HCT116 (cell line): ENCODE results near the gene BCL11B. TPM values are rescaled to one million over a fixed set of nuclear protein-coding genes. Genes with fewer than 3 reads are reported as not detected.

Source experiments
- ATAC-seq: fragments of 200-7000 bp; cut with Tn5 transposase; 2 replicates; pipeline ENCODE4 v1.9.1; 2020; ENCODE audit warnings: mild to moderate bottlenecking, moderate library complexity
- BruUV-seq: library from RNA; stranded (reverse); fragments of 400-500 nt; replicated peaks from 2 replicates; lab custom pipeline; 2021; lab: Mats Ljungman, UMichigan
- CTCF ChIA-PET: fragments of 300-600 bp; sonication (Branson Sonifier 250); formaldehyde crosslinking; loops from one replicate; lab custom pipeline; 2021; ENCODE audit warnings: antibody characterized with exemption; lab: Charles Lee
- POLR2A ChIA-PET: fragments of 300-600, 350-600 bp; sonication (Branson Sonifier 250); formaldehyde crosslinking; loops from one replicate; lab custom pipeline; 2021; ENCODE audit warnings: antibody characterized with exemption; lab: Charles Lee
- RAD21 ChIA-PET, 2 experiments: fragments of 300-600 bp; sonication (Branson Sonifier 250); formaldehyde crosslinking; loops; one replicate each; lab custom pipeline; 2023; ENCODE audit warnings: low total read pairs in 2 of 2; ENCODE audit not compliant: uncharacterized antibody in 2 of 2, unreplicated experiment in 2 of 2, low non-redundant PET in 1 of 2; lab: Charles Lee
- DNase-seq: peaks from one replicate; pipeline ENCODE4 v3.0.0-alpha.2; 2010; ENCODE audit warnings: low read depth, low spot score
- H2AFZ ChIP-seq: fragments of 200-600 bp; shearing (Covaris generic), sonication (generic); 2 replicates; pipeline ENCODE4 v1.6.1; 2017; ENCODE audit warnings: low read depth, mixed run types, mixed read lengths, antibody characterized with exemption, low read length; ENCODE audit not compliant: poor library complexity, severe bottlenecking
- H3K27ac ChIP-seq: 2 replicates; pipeline ENCODE4 v1.5.1; 2012; ENCODE audit warnings: low read depth, low read length
- H3K27me3 ChIP-seq: fragments of 200-600 bp; sonication (generic); 2 replicates; pipeline ENCODE4 v1.6.1; 2016; ENCODE audit warnings: mixed run types, low read length, mixed read lengths; ENCODE audit not compliant: insufficient read depth
- H3K36me3 ChIP-seq, 2 experiments: fragments of 200-500 bp in 1 of 2; fragments of 200-600 bp in 1 of 2; sonication (Bioruptor generic) in 1 of 2; sonication (generic) in 1 of 2; 2 replicates each; pipeline versions ENCODE4 v1.5.1 to v1.6.1; 2014 to 2016; ENCODE audit warnings: low read length in 2 of 2, inconsistent platforms in 1 of 2, mixed read lengths in 1 of 2, mixed run types in 1 of 2; ENCODE audit not compliant: insufficient read depth in 2 of 2, control insufficient read depth in 1 of 2
- H3K4me1 ChIP-seq, 2 experiments: fragments of 200-600 bp in 1 of 2; sonication (generic) in 1 of 2; 2 replicates each; pipeline versions ENCODE4 v1.5.1 to v1.6.1; 2012 to 2017; ENCODE audit warnings: low read length in 2 of 2, inconsistent platforms in 1 of 2, mild to moderate bottlenecking in 1 of 2, mixed read lengths in 1 of 2, mixed run types in 1 of 2, moderate library complexity in 1 of 2; ENCODE audit not compliant: insufficient read depth in 2 of 2, control insufficient read depth in 1 of 2
- H3K4me2 ChIP-seq: fragments of 200-600 bp; sonication (generic); 2 replicates; pipeline ENCODE4 v1.6.1; 2017; ENCODE audit warnings: mixed run types, low read length, mixed read lengths
- H3K4me3 ChIP-seq, 2 experiments: fragments of 200-600 bp in 1 of 2; sonication (generic) in 1 of 2; replicated peaks in 1 of 2; 2 replicates each; pipeline ENCODE4 v1.5.1; 2011 to 2016; ENCODE audit warnings: low read length in 2 of 2, control low read depth in 1 of 2, low read depth in 1 of 2, mild to moderate bottlenecking in 1 of 2, mixed read lengths in 1 of 2, mixed run types in 1 of 2
- H3K79me2 ChIP-seq: fragments of 200-600 bp; sonication (generic); 2 replicates; pipeline ENCODE4 v1.6.1; 2017; ENCODE audit warnings: mild to moderate bottlenecking, mixed run types, low read length, moderate library complexity, mixed read lengths; ENCODE audit not compliant: insufficient read depth
- H3K9ac ChIP-seq: fragments of 200-600 bp; sonication (generic); 2 replicates; pipeline ENCODE4 v1.6.1; 2016; ENCODE audit warnings: low read length, mixed read lengths
- H3K9me2 ChIP-seq: fragments of 200-600 bp; sonication (generic), shearing (Covaris generic); 2 replicates; pipeline ENCODE4 v1.6.1; 2017; ENCODE audit warnings: mixed run types, mild to moderate bottlenecking, moderate library complexity; ENCODE audit not compliant: insufficient read depth
- H3K9me3 ChIP-seq, 2 experiments: fragments of 200-500 bp in 1 of 2; fragments of 200-600 bp in 1 of 2; sonication (Bioruptor generic) in 1 of 2; sonication (generic) in 1 of 2; 2 replicates each; pipeline ENCODE4 v1.6.1; 2014 to 2017; ENCODE audit warnings: low read length in 2 of 2, mixed read lengths in 2 of 2, inconsistent platforms in 1 of 2, low read depth in 1 of 2, mild to moderate bottlenecking in 1 of 2, mixed run types in 1 of 2, moderate library complexity in 1 of 2; ENCODE audit not compliant: control insufficient read depth in 1 of 2, insufficient read depth in 1 of 2
- H4K20me1 ChIP-seq: fragments of 200-600 bp; sonication (generic), shearing (Covaris generic); 2 replicates; pipeline ENCODE4 v1.6.1; 2017; ENCODE audit warnings: mixed run types, mild to moderate bottlenecking, moderate library complexity; ENCODE audit not compliant: insufficient read depth
- CBX3 ChIP-seq: IDR thresholded peaks from 2 replicates; pipeline ENCODE4 v1.6.1; 2012; ENCODE audit warnings: low read depth
- CEBPB ChIP-seq: IDR thresholded peaks from 2 replicates; pipeline ENCODE4 v1.6.1; 2012; ENCODE audit warnings: low read depth
- EZH2 ChIP-seq: fragments of 200-600 bp; sonication (generic); IDR thresholded peaks from 2 replicates; pipeline ENCODE4 v1.6.1; 2017; ENCODE audit warnings: antibody characterized with exemption, mixed run types
- FOSL1 ChIP-seq: IDR thresholded peaks from 2 replicates; pipeline ENCODE4 v1.6.1; 2012; ENCODE audit warnings: low read depth
- JUND ChIP-seq: IDR thresholded peaks from 2 replicates; pipeline ENCODE4 v1.6.1; 2012
- RAD21 ChIP-seq: IDR thresholded peaks from 2 replicates; pipeline ENCODE4 v1.6.1; 2012; ENCODE audit warnings: low read depth, mild to moderate bottlenecking
- SIN3A ChIP-seq: IDR thresholded peaks from 2 replicates; pipeline ENCODE4 v1.6.1; 2012; ENCODE audit warnings: low read depth
- SP1 ChIP-seq: IDR thresholded peaks from 2 replicates; pipeline ENCODE4 v1.6.1; 2012; ENCODE audit warnings: low read depth
- intact Hi-C: fragments of 100-400 bp; cut with micrococcal nuclease; formaldehyde crosslinking; loops from 2 replicates; pipeline ENCODE4 v1.10.0; 2022
- total RNA-seq: library from RNA; stranded (reverse); gene quantifications from one replicate; pipeline ENCODE4 v1.2.1, GENCODE V29; 2021; ENCODE audit not compliant: unreplicated experiment
- TF ChIP-seq, protein P1 (sequence below), 3 experiments: fragments of 200-600 bp in 1 of 3; sonication (generic) in 1 of 3; IDR thresholded peaks in 2 of 3; conservative IDR thresholded peaks in 1 of 3; 2 replicates each; pipeline ENCODE4 v1.5.1; 2012 to 2017; ENCODE audit warnings: low read depth in 2 of 3, low read length in 2 of 3, antibody characterized with exemption in 1 of 3, borderline replicate concordance in 1 of 3, control low read depth in 1 of 3, mild to moderate bottlenecking in 1 of 3, mixed read lengths in 1 of 3, mixed run types in 1 of 3, moderate library complexity in 1 of 3; ENCODE audit not compliant: insufficient read depth in 1 of 3

BCL11B gene
- total RNA-seq, 1 experiment from 2014 or later, result 1.1 TPM

DNA sequence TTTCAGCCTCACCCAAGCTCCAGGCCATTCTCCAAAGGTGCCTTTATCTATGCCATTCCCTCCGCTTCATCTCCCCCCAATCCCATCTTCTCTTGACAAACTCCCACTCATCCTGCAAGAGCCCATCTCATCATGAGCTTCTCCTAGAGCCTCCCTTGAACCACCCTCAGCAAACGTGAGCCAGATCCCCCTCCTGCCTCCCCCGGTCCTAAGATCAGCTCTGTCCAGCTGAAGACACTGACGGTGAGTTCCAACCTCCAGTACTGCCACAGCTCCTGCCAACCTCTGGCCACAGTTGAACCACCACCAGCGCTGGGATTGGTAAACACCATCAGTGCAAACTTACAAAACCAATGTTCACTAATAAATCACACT lies 124.6 kb downstream of the BCL11B start:
- Histone ChIP-seq H3K4me3 (no peak overlapping the region), H3K27me3 (peaks cover 13% of the 10 kb centered on the region), H3K36me3 (no peaks in the 10 kb centered on the region), H3K79me2 (no peaks in the 10 kb centered on the region), H2AFZ (no peak overlapping the region), H3K4me1 (no peaks in the 10 kb centered on the region), H3K9me2 (no peaks in the 10 kb centered on the region), H3K4me2 (no peak overlapping the region), H3K27ac (no peak overlapping the region), H3K9ac (no peak overlapping the region), H4K20me1 (no peaks in the 10 kb centered on the region), H3K9me3 (no peaks in the 10 kb centered on the region)
- DNase-seq (no peak), ATAC-seq (no peak)
- POLR2A ChIA-PET, result no interaction called here
- CTCF ChIA-PET, result no interaction called here
- intact Hi-C loops, result no loop called here
- TF ChIP-seq RAD21 (no peak), SIN3A (no peak), SP1 (no peak), EZH2 (no peak), CBX3 (no peak)
- TF ChIP-seq, protein P1, sequence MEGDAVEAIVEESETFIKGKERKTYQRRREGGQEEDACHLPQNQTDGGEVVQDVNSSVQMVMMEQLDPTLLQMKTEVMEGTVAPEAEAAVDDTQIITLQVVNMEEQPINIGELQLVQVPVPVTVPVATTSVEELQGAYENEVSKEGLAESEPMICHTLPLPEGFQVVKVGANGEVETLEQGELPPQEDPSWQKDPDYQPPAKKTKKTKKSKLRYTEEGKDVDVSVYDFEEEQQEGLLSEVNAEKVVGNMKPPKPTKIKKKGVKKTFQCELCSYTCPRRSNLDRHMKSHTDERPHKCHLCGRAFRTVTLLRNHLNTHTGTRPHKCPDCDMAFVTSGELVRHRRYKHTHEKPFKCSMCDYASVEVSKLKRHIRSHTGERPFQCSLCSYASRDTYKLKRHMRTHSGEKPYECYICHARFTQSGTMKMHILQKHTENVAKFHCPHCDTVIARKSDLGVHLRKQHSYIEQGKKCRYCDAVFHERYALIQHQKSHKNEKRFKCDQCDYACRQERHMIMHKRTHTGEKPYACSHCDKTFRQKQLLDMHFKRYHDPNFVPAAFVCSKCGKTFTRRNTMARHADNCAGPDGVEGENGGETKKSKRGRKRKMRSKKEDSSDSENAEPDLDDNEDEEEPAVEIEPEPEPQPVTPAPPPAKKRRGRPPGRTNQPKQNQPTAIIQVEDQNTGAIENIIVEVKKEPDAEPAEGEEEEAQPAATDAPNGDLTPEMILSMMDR (IDR thresholded peaks at IDR 0.05 in 2 of 3, conservative IDR thresholded peaks at IDR 0.05 in 1 of 3; ENCODE audit: borderline replicate concordance in 1 of 3, insufficient read depth in 1 of 3, low read depth in 2 of 3, low read length in 2 of 3), result no peak
- no TSS peak for BruUV-seq
- RAD21 ChIA-PET, result no interaction called here

DNA sequence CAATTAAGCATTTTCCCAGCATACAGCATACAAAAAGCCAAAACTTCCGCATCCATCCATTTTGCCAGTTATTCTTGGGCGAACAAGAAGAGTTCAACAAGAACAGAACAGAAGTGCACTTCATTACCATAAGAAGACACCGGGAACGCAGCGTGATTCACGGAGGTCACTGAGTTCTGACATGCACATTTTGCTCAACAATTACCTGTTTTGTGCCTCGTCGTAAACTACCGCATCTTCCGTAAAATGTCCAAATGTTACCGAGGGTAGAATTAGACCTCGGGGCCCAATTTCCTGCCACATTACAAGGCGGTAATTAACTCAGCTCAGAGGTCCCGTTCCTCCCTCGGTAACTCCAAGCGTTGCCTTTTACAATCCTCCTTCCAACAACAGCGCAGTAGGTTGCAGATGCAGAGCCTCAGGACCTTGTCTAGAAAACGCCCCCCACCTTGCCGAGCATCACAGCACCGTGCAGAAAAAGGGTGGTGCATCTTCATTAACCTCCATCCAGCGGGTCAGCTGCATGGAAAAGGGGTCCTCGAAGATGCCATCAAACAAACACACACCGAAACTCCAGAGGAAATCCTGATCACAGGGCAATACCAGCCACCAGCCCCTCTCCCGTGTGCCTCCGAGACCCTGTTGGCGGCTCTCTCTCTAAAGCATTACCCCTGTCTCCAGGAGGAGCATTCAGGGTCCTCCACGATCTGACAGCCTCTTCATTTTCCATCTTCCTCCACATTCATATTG lies 125.2 kb downstream of the BCL11B start:
- no TSS peak for BruUV-seq
- Histone ChIP-seq H3K9me2 (no peaks in the 10 kb centered on the region), H3K4me2 (no peak overlapping the region), H3K9me3 (no peaks in the 10 kb centered on the region), H3K36me3 (no peaks in the 10 kb centered on the region), H4K20me1 (no peaks in the 10 kb centered on the region), H3K79me2 (no peaks in the 10 kb centered on the region), H3K4me3 (no peak overlapping the region), H3K27me3 (peaks cover 13% of the 10 kb centered on the region), H2AFZ (no peak overlapping the region), H3K9ac (no peak overlapping the region), H3K27ac (no peak overlapping the region), H3K4me1 (no peaks in the 10 kb centered on the region)
- ChIA-PET RAD21 (no interaction called here), POLR2A (no interaction called here), CTCF (no interaction called here)
- no peak for ATAC-seq
- TF ChIP-seq JUND, result no peak
- no peak for TF ChIP-seq SP1
- no peak for TF ChIP-seq CEBPB
- no peak for TF ChIP-seq RAD21
- no peak for TF ChIP-seq FOSL1
- TF ChIP-seq, protein P1 (IDR thresholded peaks at IDR 0.05 in 2 of 3, conservative IDR thresholded peaks at IDR 0.05 in 1 of 3; ENCODE audit: borderline replicate concordance in 1 of 3, insufficient read depth in 1 of 3, low read depth in 2 of 3, low read length in 2 of 3), result no peak
- intact Hi-C loops, result no loop called here
- DNase-seq, result no peak
